GM18520 (cell line): ENCODE measurements around the gene ARL14EP.

ENCODE experiments used
- ATAC-seq: cut with Tn5 transposase; IDR thresholded peaks from one replicate; pipeline ENCODE4 v1.9.1; 2021; ENCODE audit not compliant: unreplicated experiment

Gene ARL14EP

DNA sequence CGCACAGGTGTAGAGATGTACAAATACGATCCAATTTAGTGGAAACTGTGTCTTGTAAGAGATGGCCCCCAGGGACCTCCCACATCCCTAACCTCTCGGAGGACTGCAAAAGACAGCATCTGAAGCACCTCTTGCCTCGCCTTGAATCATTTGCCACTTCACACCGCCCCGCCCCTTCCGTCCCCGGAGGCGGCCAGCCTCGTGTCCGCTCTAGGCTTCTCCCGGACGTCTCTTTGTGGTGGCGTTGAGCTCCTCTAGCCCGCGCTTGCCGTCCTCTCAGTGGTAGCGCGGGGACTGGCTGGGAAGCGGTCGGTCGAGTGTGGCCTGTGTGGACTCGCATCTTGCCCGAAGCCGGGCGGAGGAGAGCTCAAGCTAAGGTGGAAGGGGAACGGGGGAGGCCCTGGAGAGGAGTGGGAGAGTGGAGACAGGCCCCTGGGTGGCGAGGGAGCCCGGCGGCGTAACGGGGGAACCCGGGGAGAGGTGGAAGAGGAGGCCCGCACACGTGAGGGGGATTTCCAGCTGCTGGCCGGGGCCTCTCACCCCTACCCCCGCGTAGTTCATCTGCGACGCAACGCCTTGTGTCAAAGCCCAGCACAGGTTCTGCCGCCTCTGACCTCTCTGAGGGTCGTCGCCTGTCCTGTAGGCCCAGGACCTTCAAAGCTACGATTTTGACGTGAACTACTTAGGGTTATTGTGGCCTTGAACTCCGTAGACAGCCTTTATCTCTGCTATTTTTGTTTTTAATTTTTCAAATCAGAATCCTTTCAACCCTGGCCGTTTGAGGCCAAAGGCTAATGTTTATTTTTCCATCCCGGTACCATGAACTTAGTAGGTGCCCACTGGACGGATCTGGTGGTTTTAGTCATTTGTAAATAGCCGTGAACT lies at the start of gene ARL14EP:
TSS of gene ARL14EP (plus strand) at position 279 of the 885 bp plus-strand sequence. CDS start 7,845 bp downstream, outside the sequence.
- ATAC-seq = peak; percentile 93

DNA sequence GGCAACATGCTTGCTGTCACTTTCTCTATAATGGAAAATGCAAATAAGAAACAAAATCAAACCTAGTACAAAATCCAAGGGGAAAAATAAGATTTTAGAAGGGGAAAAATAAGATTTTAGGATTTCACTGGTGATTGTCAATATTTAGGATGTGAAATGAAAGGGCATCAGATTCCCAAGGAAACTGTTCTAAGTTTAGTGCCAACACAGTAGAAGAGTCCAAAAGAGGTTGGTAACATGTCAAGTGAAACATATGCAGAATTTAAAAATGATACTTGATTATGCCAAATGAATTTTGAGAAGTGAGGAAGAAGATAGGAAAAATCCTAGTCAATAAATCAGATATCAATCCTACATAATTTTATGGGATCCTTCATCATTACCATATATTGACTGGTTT lies 45.7 kb upstream of the ARL14EP start:
- ATAC-seq = no peak

DNA sequence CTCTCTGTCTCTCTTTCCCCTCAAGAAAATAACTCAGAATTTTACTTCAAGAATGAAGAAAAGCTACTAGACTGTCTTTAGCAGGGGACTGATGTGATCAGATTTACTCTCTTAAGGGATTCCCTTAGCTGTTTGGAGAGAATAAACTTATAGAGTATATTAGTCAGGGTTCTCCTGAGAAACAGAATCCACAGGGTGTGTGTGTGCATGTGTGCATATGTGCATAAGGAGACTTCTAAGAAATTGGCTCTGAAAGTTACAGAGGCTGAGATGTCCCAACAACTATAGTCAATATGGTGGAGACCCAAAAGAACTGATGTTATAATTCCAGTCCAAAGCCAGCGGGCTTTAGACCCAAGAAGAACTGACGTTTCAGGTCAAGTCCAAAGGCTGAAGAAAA lies 43.1 kb upstream of the ARL14EP start:
- ATAC-seq = no peak

DNA sequence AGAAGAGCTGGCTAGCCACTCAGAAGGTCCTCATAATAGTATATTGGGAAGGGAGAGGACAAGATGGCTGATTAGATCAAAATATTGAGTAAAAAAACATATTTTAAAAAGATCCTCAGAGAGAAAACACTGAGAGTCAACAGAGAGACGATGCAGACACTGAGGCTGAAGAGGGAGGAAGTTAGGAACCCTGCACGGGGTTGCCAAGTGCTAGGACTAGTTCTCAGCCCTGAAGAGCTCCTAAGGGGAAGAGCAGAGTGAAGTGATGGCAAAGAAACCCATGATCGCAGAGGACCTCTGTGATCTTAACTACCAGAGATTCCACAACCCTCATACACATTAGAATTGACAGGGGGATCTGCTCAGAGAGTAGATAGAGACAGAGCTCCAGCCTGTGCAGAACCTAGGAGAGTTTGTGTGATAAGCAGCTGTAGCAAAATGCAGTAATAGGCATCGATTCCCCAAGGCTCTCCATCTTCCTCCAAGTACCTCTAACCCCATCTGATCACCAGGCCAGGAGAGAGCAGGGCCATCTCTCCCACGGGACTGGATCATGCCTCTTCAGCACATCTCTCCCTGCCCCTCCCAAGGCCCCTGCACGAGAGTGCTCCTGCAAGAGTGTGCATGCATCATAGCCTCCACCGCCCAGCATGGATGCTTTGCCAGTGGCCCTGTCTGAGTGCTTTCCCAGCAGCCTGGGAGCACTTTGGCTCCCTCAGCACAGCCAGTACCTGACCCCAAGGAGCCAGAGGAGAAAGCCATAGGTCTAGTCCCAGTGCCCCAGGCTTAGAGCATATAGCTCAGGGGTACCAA lies 41.2 kb upstream of the ARL14EP start:
- peak; percentile 13 for ATAC-seq

DNA sequence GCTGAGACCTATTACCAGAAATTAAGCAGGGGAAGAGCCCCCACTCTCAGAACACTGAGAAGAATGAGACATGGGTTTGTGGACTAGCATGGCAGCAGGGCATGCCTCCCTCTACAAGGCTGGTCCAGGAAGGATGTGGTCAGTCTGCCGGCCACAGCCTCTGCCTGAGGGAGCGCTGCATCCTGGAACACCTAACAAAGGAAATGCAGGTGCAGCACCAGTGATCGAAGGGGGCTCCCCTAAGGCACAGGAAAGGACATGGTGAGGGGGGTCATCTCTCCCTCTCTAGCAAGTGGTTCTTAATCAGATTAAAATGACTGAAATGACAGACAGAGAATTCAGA lies 40.6 kb upstream of the ARL14EP start:
- ATAC-seq = peak; percentile 82

DNA sequence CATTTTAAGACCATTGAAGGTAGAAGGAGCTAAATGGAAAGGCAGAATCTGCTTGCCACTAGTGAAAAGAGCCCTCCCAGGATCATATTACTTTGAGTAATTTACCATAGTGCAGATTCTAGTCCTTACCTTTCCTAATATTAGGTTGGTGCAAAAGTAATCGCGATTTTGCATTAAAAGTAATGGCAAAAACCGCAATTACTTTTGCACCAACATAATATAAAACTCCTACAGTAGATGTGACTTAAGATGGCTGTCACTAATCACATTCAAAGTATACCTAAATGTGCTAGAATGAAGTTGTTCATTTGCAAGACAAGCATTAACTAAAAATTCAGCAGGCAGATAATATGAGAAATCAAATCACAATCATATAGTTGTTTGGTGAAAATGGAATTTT lies 38.1 kb upstream of the ARL14EP start:
- no peak for ATAC-seq

DNA sequence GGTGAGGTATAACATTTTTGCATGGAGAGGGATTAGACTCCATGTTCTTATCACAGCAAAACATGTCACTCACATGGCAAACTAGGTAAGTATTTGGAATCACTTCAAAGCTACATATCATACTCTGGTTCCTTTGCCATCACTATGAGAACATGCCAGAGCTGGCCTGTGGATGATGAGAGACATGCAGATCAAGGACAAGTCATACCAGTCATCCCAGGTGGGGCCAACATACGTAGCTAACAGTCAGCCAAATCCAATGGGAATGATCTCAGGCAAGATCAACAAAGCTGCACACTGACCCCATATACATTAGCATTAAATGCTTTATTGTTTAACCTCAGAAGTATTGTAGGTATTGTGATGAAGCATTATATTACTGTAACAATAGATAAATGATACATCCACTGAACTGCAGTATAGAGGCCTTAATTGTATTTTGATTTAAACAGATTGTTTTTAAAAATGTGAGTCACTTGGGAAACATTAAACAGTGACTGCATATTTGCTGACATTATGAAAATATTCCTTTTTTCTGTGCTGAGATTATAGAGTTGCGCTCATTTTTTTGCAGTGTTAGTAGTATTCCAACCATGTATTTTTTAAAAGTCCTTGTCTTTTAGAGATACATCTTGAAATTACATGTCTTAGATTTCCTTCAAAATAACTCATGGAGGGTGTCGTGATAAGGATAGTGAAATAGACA lies 37.3 kb upstream of the ARL14EP start:
- ATAC-seq = no peak

DNA sequence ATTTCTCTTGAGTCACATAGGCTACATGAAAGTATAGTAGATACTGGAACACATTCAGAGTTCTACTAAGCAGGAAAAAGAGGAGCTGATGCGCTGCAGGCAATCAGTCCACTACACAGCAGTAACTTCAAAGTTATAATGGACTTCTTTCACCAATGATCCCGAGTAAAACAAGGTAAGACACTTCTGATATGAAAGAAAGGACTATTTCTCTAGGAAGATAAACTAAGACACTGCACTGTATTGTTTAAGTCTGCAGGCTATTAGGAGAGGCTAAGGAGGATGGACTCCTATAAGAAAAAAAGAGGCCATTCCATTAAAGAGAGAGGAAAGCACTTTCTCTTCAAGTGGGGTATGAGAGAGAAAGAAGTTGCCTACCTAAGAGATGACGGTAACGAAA lies 31.6 kb upstream of the ARL14EP start:
- no peak for ATAC-seq

DNA sequence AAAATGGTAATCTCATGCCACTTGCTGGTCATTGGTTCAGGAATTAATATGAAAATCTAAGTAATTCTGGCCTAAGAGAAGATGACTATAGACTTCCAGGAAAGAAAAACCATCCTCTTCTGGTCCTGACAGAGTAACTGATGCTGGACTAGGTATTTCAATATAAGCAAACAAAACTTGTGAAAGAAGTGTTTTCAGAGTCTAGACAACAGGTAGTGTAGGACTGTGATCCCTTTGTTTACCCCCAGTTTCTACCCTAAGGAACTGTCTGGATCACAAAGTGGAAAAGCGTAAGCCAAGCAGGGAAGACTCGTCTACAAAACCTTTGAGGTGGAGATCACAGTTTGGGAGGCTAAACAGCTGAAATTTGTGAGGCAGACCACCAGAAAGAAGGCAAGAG lies 30.4 kb upstream of the ARL14EP start:
- no peak for ATAC-seq

DNA sequence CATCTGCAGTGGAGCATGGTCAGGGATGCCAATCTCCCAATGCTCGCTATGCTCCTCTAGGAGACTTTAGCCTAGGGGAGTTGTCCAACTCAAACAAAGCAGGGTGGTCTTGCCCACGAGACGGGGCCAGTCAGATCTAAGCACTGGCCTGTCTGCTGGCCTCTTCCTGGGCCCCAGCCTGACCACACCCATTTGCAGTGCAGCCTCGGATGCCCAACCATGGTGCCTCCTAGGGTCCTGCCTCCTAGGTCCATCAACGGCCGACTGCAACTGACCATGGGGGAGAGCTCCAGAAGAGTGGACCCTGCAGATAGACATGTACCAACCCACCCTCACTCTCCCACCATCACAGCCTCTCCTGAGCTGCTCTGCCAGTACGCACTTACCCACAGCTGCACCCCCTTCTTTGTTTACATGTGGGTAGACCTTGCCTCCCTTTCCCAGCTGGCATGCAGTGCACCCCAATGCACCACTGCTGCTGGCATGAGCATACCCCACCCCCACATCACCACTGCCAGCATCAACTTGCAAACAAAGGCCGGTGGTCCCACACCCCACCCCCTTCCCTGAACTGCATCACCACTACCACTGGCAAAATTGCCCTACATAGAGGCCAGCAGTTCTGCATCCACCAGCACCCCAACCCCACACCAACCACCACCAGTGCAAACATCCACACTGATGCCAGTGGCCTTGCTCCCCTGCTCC lies 27.6 kb upstream of the ARL14EP start:
- no peak for ATAC-seq

DNA sequence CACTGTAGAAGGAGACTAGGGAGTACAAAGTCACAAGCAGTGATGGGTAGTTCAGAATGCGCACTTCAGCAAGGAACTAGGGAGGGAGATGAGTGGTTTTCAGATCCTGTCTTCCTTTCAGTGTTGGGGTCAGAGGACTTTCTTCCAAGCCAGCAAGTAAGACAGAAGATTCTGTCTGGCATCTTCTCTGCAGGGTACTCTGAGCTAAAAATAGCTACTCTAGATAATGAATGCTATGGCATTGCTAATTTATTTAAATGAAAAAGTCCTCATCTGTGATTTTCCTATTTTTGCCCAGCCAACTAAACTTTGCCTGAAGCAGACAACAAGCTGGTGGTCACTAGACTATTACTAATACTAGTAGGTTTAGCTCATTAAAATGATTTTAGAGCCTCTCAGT lies 18.3 kb upstream of the ARL14EP start:
- no peak for ATAC-seq

DNA sequence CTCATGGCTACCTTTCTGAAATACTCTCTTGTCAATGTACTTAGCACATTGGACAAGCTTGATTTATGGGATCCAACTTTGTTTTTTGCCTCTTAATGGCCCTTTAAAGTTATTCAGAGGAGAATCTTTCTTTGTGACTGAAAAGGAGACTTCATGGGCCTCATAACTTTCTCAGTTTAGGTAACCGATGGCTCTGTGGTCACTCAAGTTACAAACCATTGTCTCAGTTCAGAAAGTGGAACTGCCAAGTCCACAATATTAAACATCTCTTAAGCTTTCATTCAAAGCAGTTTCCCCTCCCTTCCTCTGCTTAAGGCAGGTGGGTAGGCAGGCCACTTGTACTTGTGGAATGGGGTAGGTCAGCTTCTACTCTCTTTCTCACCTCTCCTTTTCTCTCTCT lies 12.3 kb upstream of the ARL14EP start:
- ATAC-seq = peak; percentile 98

DNA sequence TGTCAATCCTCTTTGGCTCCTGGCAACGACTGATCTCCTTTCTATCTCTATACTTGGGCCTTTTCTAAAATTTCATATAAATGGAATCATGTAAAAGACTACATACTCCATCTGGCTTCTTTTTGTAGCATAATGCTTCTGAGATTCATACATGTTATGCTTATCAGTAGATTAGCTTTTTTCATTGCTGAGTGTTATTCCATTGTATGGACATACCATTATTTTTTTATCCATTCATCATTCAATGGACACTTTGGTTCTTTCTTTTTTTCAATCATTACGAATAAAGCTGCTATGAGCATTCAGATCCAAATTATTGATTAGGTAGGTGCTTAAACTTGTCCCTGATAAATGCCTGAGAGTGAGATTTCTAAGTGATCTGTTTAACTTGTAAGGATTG lies 11.7 kb upstream of the ARL14EP start:
- no peak for ATAC-seq

DNA sequence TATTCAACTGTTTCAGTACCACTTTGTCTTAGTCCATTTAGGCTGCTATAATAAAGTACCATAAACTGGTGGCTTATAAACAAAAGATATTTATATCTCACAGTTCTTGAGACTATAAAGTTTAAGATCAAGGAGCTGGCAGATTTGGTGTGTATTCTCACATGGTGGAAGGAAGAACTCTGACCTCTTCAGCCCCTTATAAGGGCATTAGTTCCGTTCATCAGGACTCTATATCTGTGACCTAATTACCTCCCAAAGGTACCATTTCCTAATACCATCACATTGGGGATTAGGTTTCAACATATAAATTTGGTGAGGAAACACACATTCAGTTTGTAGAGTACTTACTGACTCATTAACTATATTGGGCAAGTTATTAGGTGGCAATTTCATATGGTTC lies 10.7 kb upstream of the ARL14EP start:
- ATAC-seq = no peak

DNA sequence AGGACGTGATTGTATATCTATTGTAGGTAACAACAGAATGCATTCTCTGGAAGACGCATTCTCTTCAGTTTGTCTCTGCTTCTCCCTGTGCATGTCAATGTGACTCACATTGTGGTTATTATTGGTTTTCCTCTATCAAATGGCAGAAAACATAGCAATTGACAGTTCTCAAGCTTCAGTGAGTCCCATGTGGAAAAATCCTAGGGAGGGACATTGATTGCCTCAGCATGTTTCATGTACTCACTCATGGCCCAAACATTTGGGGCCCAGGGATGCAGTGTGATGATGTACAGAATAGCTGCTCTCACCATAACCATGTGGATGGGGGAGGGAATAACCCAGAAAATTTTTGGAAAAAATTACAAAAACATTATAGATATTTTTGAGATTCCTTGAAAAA lies 9.3 kb upstream of the ARL14EP start:
- ATAC-seq = no peak

DNA sequence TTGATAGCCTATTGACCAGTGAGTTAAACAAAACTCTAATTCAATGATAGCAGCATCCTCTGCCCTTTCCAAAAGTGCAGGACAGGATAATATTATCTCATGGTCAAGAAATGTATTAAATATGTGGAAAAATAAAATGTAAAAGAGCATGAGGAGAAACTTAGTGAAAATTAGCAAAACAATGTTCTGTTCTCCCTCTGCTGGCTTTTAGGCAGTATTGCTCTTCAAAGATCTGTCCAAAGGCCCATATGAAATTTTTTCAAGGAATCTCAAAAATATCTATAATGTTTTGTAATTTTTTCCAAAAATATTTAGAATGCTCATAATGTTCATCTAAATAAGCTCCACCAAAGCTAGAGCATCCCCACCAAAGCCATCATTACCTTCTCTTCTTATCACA lies 8.3 kb upstream of the ARL14EP start:
- no peak for ATAC-seq

DNA sequence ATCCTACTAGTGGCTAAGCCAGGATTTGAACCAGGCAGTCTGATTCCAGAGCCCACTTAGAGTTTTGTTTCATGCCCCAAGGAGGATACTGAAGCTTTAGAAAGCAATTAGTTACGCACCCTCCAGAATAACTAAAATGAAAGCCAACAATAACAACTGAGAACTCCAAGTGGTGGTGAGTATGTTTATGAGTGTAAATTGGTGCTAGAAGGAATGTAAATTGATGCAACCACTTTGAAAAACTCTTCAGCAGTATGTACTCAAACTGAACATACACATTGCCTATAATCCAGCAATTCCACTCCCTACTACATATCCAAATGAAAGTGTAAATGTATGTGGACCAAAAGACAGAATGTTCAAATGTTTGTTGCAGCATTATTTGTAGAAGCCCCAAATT lies 6.7 kb upstream of the ARL14EP start:
- ATAC-seq = no peak

DNA sequence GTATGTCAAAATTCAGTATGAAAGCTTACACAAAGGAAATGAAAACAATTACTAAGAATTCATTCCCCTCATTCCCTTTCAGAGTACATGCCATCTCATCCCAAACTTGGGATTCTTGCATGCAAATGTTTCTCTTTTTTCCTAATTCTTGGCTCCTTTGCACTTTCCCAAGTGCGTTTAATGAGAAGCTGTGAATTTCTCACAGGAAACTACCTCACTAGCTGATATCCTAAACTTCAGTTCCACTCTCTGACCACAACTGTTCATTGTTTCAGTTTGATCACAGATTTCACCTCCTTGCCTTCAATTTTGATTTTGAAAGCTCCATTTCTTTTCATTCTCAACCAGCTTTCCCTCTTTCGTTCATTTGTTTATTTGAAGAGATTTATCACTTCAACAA lies 5.9 kb upstream of the ARL14EP start:
- no peak for ATAC-seq

DNA sequence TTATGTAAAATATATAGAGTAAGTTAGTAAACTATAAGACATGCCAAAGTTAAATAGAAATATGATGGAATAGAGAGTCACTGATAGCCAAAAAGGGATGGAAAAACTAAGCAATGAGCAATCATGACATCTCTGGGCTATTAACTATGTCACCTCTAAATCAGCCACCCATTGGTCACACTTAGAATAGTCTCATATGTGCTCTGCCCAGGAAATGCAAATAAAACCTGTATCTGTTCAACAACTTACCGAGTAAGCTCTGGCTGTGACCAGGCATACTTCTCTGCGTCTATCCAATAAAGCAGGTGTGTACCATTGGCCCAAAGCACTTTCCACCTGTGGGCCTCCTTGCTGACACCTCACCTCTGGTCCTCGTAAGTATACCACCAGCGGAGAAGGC lies 1.6 kb upstream of the ARL14EP start:
- no peak for ATAC-seq

DNA sequence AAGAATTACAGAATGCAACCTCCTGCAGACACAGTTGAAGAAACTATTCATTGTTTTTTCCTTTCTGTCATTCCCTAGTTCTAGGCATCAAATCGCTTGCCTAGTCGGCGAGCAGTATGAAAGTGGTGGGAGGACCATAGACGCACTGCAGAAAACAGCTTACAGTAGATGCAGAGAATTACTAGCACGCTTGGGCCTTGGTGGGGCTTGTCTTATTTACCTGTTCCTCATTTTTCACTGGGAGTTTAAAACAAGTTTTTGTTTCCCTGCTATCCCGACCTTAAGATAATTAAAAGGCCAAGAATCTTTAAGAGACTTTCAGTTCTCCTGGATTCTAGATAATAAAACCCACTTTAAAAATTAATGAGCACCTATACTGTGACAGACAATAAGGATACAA lies 713 bp upstream of the ARL14EP start:
- ATAC-seq = no peak

DNA sequence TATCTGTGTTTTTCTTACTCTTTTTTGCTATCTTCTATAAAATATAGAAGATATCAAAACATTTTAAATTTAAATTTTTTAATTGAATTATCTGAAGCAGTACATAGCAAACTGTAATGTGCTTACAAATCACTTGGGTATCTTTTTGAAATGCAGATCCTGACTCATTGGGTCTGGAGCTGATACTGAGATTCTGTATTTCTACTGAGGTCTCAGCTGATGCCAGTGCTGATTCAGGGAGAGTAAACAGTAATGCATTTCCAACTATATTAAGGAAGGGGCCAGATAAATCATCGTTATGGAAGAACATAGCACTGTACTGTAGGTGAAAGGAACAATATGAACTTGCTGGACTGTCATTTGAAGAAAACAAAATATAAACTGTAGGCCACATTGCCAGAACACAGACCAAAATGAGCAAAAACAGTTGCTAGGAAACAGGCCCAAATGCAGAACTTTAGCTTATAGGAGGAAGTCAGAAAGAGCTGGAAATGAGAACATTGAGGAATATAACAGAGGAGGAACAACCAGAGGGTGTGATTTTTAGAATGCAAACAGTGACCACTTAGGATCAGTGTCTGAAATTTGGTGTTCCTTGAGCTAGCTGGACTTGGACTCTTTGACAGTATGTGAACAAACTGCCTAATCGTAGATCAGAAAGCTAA lies 3.3 kb downstream of the ARL14EP start:
- no peak for ATAC-seq
